ENCODE results near the gene DPP9.
"Not testable (repeated sequence)": the region's sequence is repeated elsewhere in the genome, so short reads cannot be mapped to it uniquely, and the experiment has no call there.

Gene DPP9

GRCh38 chr19:4687396-4687795 is 36.2 kb downstream of the DPP9 start:
- no peak for DNase-seq (ENCODE audit: low spot score)

GRCh38 chr19:4686700-4687099 is 36.9 kb downstream of the DPP9 start:
- DNase-seq (ENCODE audit: low spot score), result no peak

- no peak for DNase-seq (ENCODE audit: low spot score)
Observed at GRCh38 chr19:4684312-4685095, 39.1 kb downstream of the DPP9 start.

GRCh38 chr19:4682417-4683200 is 41.0 kb downstream of the DPP9 start:
- DNase-seq (ENCODE audit: low spot score), result no peak

- not testable (repeated sequence) for DNase-seq (ENCODE audit: low spot score)
Observed at GRCh38 chr19:4680021-4680420, 43.6 kb downstream of the DPP9 start.

- no peak for DNase-seq (ENCODE audit: low spot score)
Observed at GRCh38 chr19:4678881-4679790, 44.5 kb downstream of the DPP9 start.

GRCh38 chr19:4676955-4677731 is 46.5 kb downstream of the DPP9 start:
- DNase-seq (ENCODE audit: low spot score), result peak; percentile 63

- DNase-seq (ENCODE audit: low spot score), result no peak
Observed at GRCh38 chr19:4675346-4675745, 48.3 kb downstream of the DPP9 start.

- DNase-seq (ENCODE audit: low spot score), result no peak
Observed at GRCh38 chr19:4673726-4674125, 49.9 kb downstream of the DPP9 start.

GRCh38 chr19:4673216-4673615 is 50.4 kb downstream of the DPP9 start:
- DNase-seq (ENCODE audit: low spot score), result no peak

GRCh38 chr19:4671185-4671851 is 52.3 kb downstream of the DPP9 start:
- no peak for DNase-seq (ENCODE audit: low spot score)

- DNase-seq (ENCODE audit: low spot score), result peak; percentile 96
Observed at GRCh38 chr19:4669723-4670480, 53.7 kb downstream of the DPP9 start, which contains the start of gene MYDGF. Gene MYDGF (minus strand): TSS chr19:4670342. CDS start chr19:4670334, 8 bp downstream.

GRCh38 chr19:4664642-4665041 is 59.0 kb downstream of the DPP9 start:
- DNase-seq (ENCODE audit: low spot score), result no peak

GRCh38 chr19:4662812-4663211 is 60.8 kb downstream of the DPP9 start:
- no peak for DNase-seq (ENCODE audit: low spot score)

GRCh38 chr19:4662020-4662695 is 61.5 kb downstream of the DPP9 start:
- DNase-seq (ENCODE audit: low spot score), result no peak

GRCh38 chr19:4660993-4661392 is 62.6 kb downstream of the DPP9 start:
- no peak for DNase-seq (ENCODE audit: low spot score)

- peak; percentile 79 for DNase-seq (ENCODE audit: low spot score)
Observed at GRCh38 chr19:4660181-4660791, 63.4 kb downstream of the DPP9 start.

- DNase-seq (ENCODE audit: low spot score), result no peak
Observed at GRCh38 chr19:4657835-4658234, 65.8 kb downstream of the DPP9 start.

- no peak for DNase-seq (ENCODE audit: low spot score)
Observed at GRCh38 chr19:4657262-4657661, 66.4 kb downstream of the DPP9 start.
